ENCODE results near the gene TM4SF4. TPM values are rescaled to one million over a fixed set of nuclear protein-coding genes. Genes with fewer than 3 reads are reported as not detected.

The TM4SF4 gene
- total RNA-seq, 1 donor from 2014 or later = not detected

GRCh38 chr3:149495581-149496125 lies 21.2 kb downstream of the TM4SF4 start:
- H3K27me3 ChIP-seq (ENCODE audit: control insufficient read depth, insufficient read depth, low read length) = no peaks in the 10 kb centered on the region
- H3K4me3 ChIP-seq (ENCODE audit: low read depth, low read length) = no peak overlapping the region
- TF ChIP-seq, protein P1, sequence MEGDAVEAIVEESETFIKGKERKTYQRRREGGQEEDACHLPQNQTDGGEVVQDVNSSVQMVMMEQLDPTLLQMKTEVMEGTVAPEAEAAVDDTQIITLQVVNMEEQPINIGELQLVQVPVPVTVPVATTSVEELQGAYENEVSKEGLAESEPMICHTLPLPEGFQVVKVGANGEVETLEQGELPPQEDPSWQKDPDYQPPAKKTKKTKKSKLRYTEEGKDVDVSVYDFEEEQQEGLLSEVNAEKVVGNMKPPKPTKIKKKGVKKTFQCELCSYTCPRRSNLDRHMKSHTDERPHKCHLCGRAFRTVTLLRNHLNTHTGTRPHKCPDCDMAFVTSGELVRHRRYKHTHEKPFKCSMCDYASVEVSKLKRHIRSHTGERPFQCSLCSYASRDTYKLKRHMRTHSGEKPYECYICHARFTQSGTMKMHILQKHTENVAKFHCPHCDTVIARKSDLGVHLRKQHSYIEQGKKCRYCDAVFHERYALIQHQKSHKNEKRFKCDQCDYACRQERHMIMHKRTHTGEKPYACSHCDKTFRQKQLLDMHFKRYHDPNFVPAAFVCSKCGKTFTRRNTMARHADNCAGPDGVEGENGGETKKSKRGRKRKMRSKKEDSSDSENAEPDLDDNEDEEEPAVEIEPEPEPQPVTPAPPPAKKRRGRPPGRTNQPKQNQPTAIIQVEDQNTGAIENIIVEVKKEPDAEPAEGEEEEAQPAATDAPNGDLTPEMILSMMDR (IDR thresholded peaks at IDR 0.05; ENCODE audit: insufficient read depth, low read length, poor library complexity, severe bottlenecking) = no peak
- DNase-seq (ENCODE audit: low read depth) = no peak
- H3K36me3 ChIP-seq (ENCODE audit: control insufficient read depth, insufficient read depth, low read length) = no peaks in the 10 kb centered on the region

- H3K36me3 ChIP-seq (ENCODE audit: control insufficient read depth, insufficient read depth, low read length) = no peaks in the 10 kb centered on the region
- no peaks in the 10 kb centered on the region for H3K27me3 ChIP-seq (ENCODE audit: control insufficient read depth, insufficient read depth, low read length)
- DNase-seq (ENCODE audit: low read depth) = no peak
- no peak overlapping the region for H3K4me3 ChIP-seq (ENCODE audit: low read depth, low read length)
- TF ChIP-seq, protein P1 (IDR thresholded peaks at IDR 0.05; ENCODE audit: insufficient read depth, low read length, poor library complexity, severe bottlenecking) = no peak
These were observed 22.4 kb downstream of the TM4SF4 start for GRCh38 chr3:149496891-149497290.

- TF ChIP-seq, protein P1 (IDR thresholded peaks at IDR 0.05; ENCODE audit: insufficient read depth, low read length, poor library complexity, severe bottlenecking) = no peak
- DNase-seq (ENCODE audit: low read depth) = no peak
- no peaks in the 10 kb centered on the region for H3K27me3 ChIP-seq (ENCODE audit: control insufficient read depth, insufficient read depth, low read length)
- no peaks in the 10 kb centered on the region for H3K36me3 ChIP-seq (ENCODE audit: control insufficient read depth, insufficient read depth, low read length)
- H3K4me3 ChIP-seq (ENCODE audit: low read depth, low read length) = no peak overlapping the region
These were observed 23.6 kb downstream of the TM4SF4 start for GRCh38 chr3:149497966-149498670.

- DNase-seq (ENCODE audit: low read depth) = peak; percentile 89
- no peaks in the 10 kb centered on the region for H3K36me3 ChIP-seq (ENCODE audit: control insufficient read depth, insufficient read depth, low read length)
- H3K27me3 ChIP-seq (ENCODE audit: control insufficient read depth, insufficient read depth, low read length) = no peaks in the 10 kb centered on the region
- H3K4me3 ChIP-seq (ENCODE audit: low read depth, low read length) = no peak overlapping the region
- TF ChIP-seq, protein P1 (IDR thresholded peaks at IDR 0.05; ENCODE audit: insufficient read depth, low read length, poor library complexity, severe bottlenecking) = no peak
These were observed 27.0 kb downstream of the TM4SF4 start for GRCh38 chr3:149501524-149501923.

- Histone ChIP-seq H3K4me3 (ENCODE audit: low read depth, low read length) (no peak overlapping the region), H3K36me3 (ENCODE audit: control insufficient read depth, insufficient read depth, low read length) (no peaks in the 10 kb centered on the region), H3K27me3 (ENCODE audit: control insufficient read depth, insufficient read depth, low read length) (no peaks in the 10 kb centered on the region)
- TF ChIP-seq, protein P1 (IDR thresholded peaks at IDR 0.05; ENCODE audit: insufficient read depth, low read length, poor library complexity, severe bottlenecking) = no peak
- no peak for DNase-seq (ENCODE audit: low read depth)
These were observed 27.9 kb downstream of the TM4SF4 start for GRCh38 chr3:149502438-149502837.

- TF ChIP-seq, protein P1 (IDR thresholded peaks at IDR 0.05; ENCODE audit: insufficient read depth, low read length, poor library complexity, severe bottlenecking) = no peak
- H3K4me3 ChIP-seq (ENCODE audit: low read depth, low read length) = no peak overlapping the region
- no peak for DNase-seq (ENCODE audit: low read depth)
- H3K36me3 ChIP-seq (ENCODE audit: control insufficient read depth, insufficient read depth, low read length) = no peaks in the 10 kb centered on the region
- H3K27me3 ChIP-seq (ENCODE audit: control insufficient read depth, insufficient read depth, low read length) = no peaks in the 10 kb centered on the region
These were observed 32.0 kb downstream of the TM4SF4 start for GRCh38 chr3:149506540-149506939.
